ENCODE data around the gene FCN3.

Gene FCN3

DNA sequence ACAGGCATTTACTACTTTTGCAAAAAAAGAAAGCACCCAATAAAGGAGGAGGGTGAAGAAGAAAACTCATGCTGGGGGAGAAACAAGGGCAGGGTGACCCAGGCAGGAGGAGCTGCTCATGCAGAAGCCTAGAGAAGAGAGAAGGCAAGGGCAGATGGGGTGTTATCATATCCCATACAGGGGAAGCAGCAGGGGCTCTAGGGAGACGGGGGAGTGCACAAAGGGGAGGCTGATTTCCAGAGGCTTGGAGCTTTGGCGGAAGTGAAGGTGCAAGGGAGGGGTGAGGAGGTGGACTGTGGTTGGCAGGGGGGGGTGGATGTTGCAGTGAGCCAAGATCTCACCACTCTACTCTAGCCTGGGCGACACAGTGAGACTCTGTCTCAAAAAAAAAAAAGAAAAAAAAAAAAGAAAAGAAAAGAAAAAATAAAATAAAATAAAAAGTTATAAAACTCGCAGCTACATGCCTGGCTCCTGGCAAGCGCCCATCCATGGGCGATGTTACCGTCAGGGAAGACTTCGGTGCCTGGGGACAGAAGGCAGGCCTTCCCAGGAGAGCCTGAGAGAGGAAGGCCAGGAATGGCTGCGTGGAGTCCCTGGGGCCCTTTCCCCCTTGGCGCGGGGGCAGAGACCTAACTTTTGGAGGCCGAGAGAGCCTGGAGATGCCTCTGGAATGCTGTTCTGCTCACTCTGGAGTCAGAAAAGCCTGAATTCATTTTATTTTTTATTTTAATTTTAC, 3.3 kb upstream of the FCN3 start:
- DNase-seq: no peak

DNA sequence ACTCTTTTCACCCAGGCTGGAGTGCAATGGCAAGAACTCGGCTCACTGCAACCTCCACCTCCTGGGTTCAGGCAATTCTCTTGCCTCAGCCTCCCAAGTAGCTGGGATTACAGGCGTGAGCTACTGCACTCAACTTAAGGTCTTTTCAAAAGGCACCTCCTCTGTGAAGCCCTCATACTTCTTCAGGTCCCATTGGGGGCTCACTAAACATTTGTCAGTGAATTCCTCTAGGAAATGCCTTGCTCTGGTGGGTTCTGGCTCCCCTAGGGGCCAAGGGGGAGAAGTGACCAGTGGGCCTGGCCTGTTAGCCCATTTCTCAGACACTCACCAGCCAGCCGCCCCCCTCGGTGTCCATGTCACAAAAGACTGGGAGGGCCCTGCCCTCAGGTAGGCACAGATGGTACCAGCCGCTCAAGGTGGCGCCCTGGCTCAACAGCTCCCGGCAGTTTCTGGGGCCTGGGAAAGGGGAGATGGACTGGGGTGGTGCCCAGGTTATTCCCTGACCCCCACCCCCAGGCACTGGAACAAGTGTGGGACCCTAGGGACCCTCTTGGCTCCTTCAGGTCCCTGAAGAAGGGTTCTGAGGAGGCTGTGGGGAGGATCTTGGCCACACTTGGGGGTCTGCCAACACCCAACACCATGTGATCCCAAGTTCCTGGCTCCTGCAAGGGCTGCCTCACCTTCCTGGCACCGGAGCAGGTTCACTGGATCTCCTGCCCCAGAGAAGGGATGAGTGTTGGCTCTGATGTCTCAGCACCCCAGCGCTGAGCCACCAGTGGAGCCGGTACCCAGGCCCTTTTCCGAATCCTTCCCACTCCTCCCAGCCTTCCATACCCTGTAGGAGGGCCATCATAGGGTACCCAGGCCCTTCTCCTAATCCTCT, 1.6 kb downstream of the FCN3 start:
- DNase-seq: no peak

DNA sequence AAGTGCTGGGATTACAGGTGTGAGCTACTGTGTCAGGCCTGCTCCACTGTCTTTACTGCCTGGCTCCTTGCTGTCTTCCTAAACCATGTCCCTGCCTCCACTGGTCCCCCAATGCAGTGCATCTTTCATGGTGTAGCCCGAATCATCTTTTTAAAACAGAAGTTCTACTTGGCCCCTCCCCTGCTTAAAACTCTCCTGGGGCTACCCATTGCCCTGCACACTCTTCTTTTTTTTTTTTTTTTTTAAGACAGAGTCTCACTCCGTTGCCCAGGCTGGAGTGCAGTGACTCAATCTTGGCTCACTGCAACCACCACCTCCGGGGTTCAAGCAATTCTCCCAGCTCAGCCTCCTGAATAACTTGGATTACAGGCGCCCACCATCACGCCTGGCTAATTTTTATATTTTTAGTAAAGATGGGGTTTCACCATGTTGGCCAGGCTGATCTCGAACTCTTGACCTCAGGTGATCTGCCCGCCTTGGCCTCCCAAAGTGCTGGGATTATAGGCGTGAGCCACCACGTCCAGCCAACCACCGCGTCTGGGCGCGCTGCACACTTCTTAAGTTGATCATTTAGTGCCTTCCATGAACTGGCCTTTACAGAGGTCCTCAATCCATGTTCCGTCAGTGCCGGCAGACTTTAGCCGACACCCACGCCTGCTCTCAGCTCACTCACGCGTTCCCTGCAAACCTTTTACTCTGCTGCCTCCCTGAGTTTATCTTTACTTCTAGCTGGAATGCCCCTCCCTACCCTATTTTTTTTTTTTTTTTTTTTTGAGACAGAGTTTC, 2.4 kb downstream of the FCN3 start:
- no peak for DNase-seq

DNA sequence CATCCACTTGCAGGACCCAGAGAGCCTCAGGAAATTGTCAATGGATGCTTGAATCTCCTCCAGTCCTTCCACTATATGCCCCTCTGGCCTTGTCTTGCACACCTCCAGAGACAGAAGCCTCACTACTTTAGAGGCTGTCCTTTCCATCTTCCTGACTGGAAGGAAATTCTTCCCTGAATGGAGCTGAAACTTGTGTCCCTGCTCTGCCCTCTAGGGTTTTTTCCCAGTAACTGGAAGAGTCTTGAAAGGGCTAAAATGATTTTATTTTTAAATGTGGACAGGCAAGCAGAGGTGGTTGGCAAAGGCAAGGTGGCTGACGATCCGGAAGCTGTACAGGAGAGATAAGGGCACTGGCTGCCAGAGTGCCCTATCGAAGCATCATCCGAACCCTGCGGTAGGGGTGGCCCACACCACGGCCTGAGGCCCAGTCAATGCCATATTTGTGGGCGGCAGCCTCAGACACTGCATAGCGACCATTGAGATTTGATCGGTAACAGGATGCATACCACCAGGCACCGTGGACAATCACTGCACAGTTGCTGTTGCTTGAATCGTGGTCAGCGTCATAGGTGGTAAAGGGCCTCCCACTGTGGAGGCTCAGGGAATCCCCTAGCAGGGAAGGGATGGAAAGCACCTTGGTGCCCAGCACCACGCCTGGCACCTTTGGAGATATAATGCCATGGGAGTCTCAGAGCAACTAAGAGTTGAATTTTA, 5.6 kb downstream of the FCN3 start:
- no peak for DNase-seq

DNA sequence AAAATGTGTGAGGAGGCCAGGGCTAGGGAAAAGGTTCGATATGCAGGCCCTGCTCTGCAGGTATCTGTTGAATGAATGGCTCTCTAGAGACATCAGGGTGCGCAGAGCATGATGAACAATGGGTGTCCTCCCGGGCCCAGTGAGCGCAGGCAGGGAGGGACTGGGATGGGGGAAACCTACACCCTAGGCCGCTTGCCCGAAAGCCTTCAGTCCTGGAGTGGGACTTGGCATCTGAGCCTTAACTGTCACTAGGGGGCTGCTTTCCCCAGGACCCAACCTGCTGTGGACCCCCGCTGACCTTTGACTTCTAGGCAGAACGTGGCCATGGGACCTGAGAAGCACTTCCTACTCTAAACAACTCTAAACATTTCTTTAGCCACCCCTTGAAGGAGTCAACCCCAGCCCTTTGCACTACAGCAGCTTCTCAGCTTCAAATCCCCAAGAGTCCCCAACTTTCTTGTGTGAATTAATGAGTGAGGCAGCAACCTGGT, 7.4 kb downstream of the FCN3 start:
- no peak for DNase-seq

DNA sequence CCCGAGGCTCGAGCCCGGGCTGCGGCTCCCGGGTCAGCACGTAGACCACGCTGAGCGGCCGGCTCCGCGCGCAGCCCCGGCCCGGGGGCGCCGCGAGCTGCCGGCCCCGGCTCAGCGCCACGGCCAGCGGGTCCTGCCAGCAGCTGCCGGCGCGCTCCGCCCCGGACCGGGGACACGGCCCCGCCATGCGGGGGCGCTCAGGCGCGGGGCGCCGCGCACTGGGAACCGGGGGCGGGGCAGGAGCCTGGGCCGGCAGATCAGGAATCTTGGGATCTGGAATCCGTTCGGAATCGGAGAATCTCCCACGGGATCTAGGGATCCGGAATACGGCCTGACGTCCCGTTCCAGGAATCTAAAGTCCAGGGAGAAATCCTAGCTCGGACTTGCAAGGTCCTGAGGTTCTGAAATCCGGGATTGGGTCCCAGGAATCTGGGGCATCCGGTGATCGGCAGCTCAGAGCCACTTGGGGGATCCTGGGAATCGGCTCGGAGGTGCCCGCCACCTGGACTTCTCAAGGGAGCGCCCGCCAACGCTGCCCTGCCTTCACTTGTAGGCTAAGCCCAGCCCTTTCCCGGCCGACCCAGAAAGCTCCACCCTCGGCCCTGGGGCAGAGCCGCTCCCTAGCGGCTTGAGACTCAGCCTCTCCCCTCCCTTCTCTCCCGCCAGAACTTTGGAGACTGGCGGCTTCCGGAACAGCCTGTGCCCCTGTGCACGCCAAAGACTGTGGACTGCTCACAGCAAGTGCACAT, 8.0 kb downstream of the FCN3 start, which contains the start of gene MAP3K6:
Gene MAP3K6, minus strand, starts transcription at position 551 of the 749 bp plus-strand sequence. Its CDS starts 364 bp downstream, at position 187.
- peak; percentile 32 for DNase-seq

GRCh38 chr1:27366113-27366410, 8.6 kb downstream of the FCN3 start:
- peak; percentile 73 for DNase-seq

- peak; percentile 71 for DNase-seq
Measured at GRCh38 chr1:27365372-27366112, 9.1 kb downstream of the FCN3 start.

GRCh38 chr1:27364696-27365371, 9.8 kb downstream of the FCN3 start:
- no peak for DNase-seq

DNA sequence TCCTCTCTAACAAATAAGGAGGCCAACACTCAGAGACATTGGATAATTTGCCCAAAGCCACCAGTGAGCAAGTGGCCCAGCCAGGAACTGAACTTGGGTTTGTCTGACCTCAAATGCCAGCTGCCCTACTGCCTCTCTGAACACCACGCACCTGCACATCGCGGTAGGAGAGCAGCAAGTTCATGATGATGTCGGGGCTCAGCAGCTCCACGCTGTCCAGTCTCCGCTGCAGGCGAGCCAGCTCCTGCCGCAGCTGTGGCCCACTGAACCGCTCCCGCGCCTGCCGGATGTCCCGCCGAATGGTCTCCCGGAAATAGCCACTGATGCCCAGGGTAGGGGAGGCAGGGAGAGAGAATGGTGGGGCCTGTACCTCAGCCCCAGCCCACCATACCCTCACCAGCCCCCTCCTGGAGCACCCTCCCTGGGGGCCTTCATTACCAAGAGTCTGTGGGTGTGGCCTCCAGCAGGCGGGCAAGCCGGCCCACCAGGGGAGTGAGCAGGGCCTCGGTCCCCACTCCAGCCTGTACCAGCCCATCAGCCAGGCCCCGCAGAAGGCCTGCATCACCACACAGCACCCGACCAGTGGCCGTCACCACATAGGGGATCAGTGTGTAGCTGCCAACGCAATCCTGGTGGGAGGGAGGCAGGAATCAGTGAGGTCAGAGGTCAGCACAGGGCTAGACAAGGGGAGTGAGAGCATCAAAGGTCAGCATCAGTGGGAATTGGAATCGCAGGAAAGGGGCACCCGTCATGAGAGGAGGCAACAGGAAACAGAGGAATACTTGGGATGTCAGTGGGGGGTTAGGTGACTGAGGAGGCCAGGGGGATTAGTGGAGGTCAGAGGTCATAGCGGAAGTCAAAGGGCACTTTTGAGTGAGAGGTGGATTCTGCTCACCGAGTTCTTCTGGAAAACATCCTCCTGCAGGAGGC, 10.6 kb downstream of the FCN3 start:
- no peak for DNase-seq

GRCh38 chr1:27361553-27361952, 13.1 kb downstream of the FCN3 start:
- DNase-seq: no peak

- DNase-seq: no peak
Measured at GRCh38 chr1:27361044-27361402, 13.6 kb downstream of the FCN3 start.

DNA sequence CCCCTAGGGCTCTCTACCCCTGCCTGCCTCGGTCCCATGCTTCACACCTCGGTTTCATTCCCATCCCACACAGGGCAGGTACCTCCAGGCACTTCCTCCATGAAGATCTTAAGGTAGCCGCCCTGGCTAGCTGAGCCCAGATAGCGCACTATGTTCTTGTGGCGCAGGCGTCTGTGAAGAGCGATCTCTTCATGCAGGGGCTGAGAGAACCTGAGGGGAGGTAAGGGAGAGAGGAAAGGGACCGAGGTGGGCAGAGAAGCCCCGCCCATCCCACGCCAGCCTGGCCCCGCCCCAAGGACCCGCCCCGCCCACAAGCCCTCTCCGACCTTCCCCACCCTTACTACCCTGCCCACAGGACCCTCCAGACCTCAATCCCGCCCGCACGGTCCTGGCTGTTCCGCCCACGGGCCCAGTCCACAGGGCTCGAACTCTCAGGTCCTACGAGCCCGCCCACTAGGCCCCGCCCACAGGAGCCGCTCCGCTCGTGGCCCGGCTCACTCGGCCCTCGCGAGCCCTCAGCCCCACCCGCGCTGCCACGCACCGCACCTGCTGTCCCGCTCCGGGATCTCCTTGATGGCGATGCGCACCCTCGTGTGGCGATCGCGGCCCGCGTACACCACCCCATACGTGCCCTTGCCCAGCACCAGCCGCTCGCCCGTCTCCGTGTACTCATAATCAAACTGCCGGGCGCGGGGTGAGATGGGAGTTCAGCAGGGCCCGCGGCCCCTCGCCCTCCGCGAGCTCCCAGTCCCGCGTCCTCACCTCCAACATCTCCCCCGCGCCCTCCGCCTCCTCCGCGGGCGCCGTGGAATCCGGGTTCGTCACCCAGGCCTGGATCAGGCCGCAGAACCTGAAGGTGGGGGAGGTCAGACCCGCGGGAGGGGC, 14.2 kb downstream of the FCN3 start:
- DNase-seq: peak; percentile 49

- DNase-seq: no peak
Measured at GRCh38 chr1:27359822-27360158, 14.8 kb downstream of the FCN3 start.

GRCh38 chr1:27358928-27359313, 15.7 kb downstream of the FCN3 start:
- DNase-seq: no peak

DNA sequence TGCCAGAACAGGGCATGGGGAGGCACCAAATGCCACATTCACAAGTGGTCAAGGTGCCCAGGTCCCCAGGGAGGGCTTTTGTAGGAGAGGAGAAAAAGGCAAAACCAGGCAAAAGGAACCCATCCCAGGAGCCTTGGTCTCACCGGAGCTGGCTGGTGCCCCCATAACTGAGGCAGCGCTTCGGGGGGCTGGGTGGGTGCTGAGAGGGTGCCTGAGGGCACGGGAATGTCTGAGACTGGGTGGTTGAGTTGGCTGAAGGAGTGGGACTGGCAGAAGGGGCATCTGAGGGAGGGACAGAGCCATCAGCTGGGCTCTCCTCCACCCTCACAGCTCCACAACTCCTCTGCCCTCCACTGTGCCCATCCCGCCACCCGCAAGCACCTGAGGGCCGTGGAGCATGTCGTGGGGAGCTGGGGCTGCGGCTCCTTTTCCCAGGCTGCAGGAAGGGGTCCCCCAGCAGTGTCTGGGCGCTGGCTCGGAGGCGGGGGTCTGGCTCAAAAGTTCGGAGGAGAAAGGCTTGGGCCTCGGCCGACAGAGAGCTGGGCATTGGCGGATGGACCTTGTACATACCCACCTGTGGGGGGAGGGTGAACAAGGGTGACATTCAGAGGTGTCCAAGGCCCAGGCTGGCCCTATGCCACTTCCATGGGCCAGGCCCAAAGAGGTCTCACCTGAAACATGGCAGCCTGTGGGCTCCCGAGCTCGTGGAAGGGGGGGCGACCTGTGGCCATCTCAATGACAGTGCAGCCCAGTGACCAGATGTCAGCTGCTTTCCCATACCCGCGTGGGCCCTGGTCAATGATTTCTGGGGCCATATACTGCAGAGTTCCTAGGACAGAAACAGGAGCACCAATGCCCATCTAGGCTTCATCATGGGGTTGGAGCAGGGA, 16.3 kb downstream of the FCN3 start:
- no peak for DNase-seq

DNA sequence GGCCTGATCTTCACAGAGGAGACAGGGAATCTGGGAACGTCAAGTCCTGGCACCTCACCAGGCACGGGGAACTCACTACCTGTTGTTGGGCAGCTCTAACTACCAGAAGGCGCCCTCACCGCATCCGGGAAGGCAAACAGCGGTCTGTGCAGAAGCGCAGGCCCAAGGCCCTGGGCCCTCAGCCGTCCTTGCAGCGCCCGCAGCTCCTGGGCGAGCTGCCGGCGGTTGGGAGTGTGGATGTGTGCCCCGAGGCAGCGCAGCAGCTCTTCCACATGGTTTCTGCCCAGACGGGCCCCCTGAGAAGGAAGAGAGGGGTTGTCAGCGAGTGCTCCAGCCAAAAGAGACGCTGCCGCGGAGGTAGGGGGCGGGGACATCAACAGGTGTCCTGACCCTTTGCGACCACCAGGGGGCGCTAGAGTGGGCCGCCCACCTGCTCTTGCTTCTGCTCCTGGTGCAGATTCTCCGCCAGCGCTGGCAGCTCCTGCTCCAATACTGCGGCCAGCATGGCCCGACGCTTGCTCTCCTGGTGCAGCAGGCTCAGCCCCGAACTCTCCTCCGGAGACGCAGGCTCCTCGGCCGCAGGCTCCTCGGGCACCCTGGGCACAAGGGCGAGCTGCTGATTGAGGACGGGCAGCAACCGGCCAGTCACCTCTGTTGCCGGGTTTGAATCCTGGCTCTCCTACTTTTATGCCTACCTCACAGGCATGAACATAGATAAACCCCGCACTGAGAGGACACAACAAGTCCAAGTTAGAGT, 17.2 kb downstream of the FCN3 start:
- DNase-seq: peak; percentile 81
